Ectodermal cell (in vitro differentiated cells): ENCODE data around the gene MAPK12.

Experiments used
- H3K27ac ChIP-seq: 2 replicates; pipeline ENCODE4 v1.7.0; 2013; ENCODE audit warnings: mild to moderate bottlenecking, low read depth, low read length; ENCODE audit not compliant: insufficient read depth, poor library complexity, severe bottlenecking
- H3K27me3 ChIP-seq: 2 replicates; pipeline ENCODE4 v1.7.0; 2013; ENCODE audit warnings: mild to moderate bottlenecking, low read length; ENCODE audit not compliant: insufficient read depth, control insufficient read depth, poor library complexity, severe bottlenecking
- H3K36me3 ChIP-seq: one replicate; pipeline ENCODE4 v1.7.0; 2013; ENCODE audit warnings: low read length; ENCODE audit not compliant: control insufficient read depth, insufficient read depth
- H3K4me1 ChIP-seq: one replicate; pipeline ENCODE4 v1.7.0; 2013; ENCODE audit warnings: low read length; ENCODE audit not compliant: control insufficient read depth, insufficient read depth
- H3K4me3 ChIP-seq: 2 replicates; pipeline ENCODE4 v1.7.0; 2013; ENCODE audit warnings: low read depth, low read length, control low read depth; ENCODE audit not compliant: insufficient read depth
- H3K9me3 ChIP-seq: 2 replicates; pipeline ENCODE4 v1.7.0; 2013; ENCODE audit warnings: mild to moderate bottlenecking, low read length, moderate library complexity; ENCODE audit not compliant: control insufficient read depth
- WGBS, 2 experiments: methylation state at CpG; one replicate each; pipeline ENCODE4 v1.1.7; 2013; ENCODE audit warnings: missing lambda C conversion rate in 2 of 2; 5-methylcytosine and 5-hydroxymethylcytosine counted together

Gene MAPK12

DNA sequence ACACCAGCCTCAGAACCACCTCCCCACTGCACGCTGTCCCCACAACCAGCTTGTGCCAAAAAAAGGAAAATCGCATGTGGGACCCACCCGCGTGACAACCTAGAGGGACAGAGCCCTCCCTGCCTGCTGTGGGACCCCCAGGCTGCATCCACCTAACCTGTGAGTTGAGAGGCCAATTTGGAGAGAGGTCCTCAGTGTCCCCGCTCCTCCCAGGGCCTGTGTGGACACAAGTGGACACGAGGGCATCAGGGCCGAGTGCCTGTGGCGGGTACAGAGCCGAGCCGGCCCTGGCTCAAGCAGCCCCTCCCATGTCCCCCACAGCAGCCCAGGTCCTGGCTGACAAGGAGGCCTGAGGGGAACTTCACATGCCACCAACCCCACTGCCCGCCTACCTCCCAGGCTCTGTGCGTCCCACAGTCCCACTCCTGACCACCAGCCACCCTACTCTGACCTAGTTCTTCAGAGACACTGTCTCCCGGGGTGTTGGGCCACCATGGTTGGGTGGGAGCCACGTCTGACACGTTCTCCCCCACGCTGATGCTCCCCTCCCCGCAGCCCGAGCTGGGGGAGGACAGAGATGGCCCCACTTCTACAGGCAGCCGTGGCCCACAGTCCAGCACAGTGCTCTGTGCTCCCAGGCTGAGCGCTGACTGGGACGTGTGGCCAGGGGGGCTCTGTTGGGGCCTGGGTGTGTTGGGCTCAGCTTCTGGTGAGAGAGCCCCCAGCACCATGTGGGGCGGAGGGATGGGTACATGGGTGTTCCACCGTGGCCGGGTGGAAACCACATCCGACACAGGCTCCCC lies 41.5 kb downstream of the MAPK12 start:
- no peaks in the 10 kb centered on the region for H3K9me3 ChIP-seq
- no peaks in the 10 kb centered on the region for H3K4me1 ChIP-seq
- H3K36me3 ChIP-seq, result peaks cover 44% of the 10 kb centered on the region
- 93 to 96% methylated on average over 25 of the region's 25 CpGs for WGBS, 2 experiments
- H3K27ac ChIP-seq, result no peak overlapping the region
- H3K4me3 ChIP-seq, result no peak overlapping the region
- no peaks in the 10 kb centered on the region for H3K27me3 ChIP-seq

DNA sequence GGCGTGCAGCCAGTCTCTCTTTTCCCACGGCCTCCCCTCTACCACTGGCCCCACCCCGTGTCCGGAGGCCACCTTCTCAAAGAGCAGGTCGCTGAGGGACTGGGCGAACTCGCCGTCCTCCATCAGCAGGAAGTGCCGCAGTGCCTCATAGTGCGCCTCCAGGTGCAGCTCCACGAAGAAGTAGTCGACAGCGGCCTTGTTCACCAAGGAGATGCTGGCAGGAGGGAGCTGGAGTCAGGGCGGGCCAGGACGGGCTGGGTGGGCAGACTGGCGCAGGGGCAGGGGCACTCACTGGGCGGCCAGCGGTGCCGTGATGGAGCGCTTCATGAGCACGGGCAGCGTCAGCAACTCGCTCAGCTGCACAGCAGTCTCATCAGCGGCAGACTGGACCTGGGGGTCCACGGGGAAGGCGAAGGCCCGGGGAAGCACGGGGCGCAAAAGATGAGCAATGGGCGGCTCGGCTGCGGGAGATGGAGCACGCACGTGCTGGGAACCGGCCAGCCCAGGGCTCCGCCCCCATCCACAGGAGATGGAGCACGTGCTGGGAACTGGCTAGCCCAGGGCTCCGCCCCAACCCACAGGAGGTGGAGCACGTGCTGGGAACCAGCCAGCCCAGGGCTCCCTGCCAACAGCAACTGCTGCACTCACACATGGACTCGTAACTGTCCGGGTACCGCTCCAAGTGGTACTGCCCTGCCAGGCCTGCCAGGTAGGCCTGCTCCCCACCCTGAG lies 42.3 kb downstream of the MAPK12 start:
- H3K36me3 ChIP-seq, result peaks cover 39% of the 10 kb centered on the region
- H3K4me1 ChIP-seq, result no peaks in the 10 kb centered on the region
- H3K27ac ChIP-seq, result no peak overlapping the region
- 86 to 87% methylated on average over 42 of the region's 42 CpGs for WGBS, 2 experiments
- H3K9me3 ChIP-seq, result no peaks in the 10 kb centered on the region
- H3K4me3 ChIP-seq, result no peak overlapping the region
- no peaks in the 10 kb centered on the region for H3K27me3 ChIP-seq

DNA sequence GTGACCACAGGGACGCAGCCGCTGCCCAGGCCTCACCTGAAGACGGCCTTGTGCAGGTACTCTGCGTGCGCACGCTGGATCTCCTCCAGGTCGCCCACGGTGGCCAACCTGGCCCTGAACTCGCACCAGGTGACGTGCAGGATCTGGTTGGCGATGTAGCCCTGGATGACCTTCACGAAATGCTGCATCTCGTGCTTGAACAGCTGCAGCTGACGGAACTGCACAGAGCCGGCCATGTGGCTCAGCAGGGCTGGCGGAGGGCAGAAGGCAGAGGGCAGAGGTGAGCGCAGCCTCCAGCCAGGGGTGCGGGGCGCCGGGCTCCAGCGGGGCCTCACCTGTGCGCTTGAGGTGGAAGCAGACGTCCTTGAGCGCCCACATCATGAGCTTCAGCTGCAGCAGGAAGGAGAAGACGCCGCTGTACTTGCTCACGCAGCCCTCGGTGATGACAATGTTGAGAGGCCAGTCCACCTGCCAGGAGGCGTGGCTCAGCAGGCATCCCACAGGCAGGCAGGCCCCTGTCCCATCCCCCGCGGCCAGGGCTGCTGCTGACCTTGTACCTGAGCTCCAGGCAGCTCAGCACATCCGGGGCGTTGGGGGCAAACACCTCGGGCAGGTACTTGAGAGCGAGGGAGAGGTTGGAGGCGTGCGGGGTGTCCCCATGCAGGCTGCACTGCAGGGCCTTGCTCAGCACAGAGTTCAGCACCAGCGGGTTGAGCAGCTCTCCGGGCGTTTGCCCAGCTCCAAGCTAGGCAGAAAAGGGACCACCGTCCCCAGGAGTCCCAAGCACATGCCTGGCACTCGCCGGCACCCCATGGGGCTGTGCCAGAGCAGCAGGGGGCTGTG lies 43.1 kb downstream of the MAPK12 start:
- WGBS, 2 experiments, result 91 to 92% methylated on average over 43 of the region's 43 CpGs

DNA sequence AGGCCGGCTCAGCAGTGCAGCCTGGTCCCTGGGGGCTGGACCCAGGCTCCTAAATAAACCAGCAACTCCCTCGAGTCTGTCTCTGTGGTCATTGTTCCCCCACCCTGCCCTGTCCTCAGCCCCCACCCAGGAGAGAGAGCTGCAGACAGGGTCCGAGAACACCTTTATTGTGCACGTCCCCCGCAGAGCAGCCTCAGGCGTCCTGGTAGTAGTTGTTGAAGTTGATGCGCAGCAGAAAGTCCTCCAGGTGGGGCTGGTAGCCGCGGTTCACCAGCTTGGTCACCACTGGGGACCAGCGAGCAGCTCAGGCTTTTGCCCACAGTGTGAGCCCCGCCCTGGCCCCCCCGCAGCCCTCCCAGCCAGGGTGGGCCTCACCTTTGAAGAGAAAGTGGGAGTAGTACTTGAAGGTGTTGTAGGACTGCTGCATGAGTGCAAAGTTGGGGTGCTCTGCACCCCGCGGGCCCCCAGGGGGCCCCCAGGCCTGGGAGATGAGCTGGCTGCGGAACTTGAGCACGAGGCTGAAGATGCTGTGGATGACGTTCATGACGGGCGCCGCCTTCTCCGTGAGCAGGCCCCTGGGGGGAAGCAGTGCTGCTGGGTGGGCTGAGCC lies 43.8 kb downstream of the MAPK12 start:
- H3K27ac ChIP-seq, result no peak overlapping the region
- H3K36me3 ChIP-seq, result peaks cover 31% of the 10 kb centered on the region
- H3K4me3 ChIP-seq, result no peak overlapping the region
- WGBS, 2 experiments, result 92 to 93% methylated on average over 21 of the region's 21 CpGs
- no peaks in the 10 kb centered on the region for H3K27me3 ChIP-seq
- no peaks in the 10 kb centered on the region for H3K4me1 ChIP-seq
- no peaks in the 10 kb centered on the region for H3K9me3 ChIP-seq

More for the DNA sequence above, 43.1 kb downstream of the MAPK12 start:
- H3K9me3 ChIP-seq, result no peaks in the 10 kb centered on the region
- no peaks in the 10 kb centered on the region for H3K27me3 ChIP-seq
- H3K27ac ChIP-seq, result no peak overlapping the region
- H3K4me1 ChIP-seq, result no peaks in the 10 kb centered on the region
- peaks cover 35% of the 10 kb centered on the region for H3K36me3 ChIP-seq
- H3K4me3 ChIP-seq, result no peak overlapping the region

DNA sequence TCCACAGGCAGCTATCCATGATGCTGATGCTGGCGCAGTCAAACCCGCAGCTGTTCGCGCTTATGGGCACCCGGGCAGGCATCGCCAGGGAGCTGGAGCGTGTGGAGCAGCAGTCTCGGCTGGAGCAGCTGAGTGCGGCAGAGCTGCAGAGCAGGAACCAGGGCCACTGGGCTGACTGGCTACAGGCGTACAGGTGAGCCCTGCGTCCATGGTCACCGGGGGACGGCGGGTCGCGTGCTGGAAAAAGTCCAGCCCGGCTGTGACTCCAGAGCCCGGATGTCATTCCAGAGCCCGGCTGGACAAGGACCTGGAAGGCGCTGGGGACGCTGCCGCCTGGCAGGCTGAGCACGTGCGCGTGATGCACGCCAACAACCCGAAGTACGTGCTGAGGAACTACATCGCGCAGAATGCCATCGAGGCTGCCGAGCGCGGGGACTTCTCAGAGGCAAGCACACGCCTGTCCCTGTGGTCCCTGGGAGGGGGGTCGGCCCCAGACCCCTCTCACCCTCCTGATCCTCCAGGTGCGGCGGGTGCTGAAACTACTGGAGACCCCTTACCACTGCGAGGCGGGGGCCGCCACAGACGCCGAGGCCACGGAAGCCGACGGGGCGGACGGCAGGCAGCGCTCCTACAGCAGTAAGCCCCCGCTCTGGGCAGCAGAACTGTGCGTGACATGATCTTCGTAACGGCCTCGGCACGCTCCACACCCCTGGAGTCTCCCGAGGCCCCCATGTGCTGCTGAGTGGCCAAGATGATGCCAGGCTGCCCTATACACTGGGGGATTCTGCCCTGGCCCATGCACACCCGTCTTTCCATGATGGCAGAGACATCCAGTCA lies 44.6 kb downstream of the MAPK12 start:
- Histone ChIP-seq H3K27me3 (no peaks in the 10 kb centered on the region), H3K36me3 (peaks cover 36% of the 10 kb centered on the region), H3K4me1 (no peaks in the 10 kb centered on the region), H3K27ac (no peak overlapping the region), H3K9me3 (no peaks in the 10 kb centered on the region), H3K4me3 (no peak overlapping the region)
- WGBS, 2 experiments, result 97% methylated on average over 57 of the region's 57 CpGs

DNA sequence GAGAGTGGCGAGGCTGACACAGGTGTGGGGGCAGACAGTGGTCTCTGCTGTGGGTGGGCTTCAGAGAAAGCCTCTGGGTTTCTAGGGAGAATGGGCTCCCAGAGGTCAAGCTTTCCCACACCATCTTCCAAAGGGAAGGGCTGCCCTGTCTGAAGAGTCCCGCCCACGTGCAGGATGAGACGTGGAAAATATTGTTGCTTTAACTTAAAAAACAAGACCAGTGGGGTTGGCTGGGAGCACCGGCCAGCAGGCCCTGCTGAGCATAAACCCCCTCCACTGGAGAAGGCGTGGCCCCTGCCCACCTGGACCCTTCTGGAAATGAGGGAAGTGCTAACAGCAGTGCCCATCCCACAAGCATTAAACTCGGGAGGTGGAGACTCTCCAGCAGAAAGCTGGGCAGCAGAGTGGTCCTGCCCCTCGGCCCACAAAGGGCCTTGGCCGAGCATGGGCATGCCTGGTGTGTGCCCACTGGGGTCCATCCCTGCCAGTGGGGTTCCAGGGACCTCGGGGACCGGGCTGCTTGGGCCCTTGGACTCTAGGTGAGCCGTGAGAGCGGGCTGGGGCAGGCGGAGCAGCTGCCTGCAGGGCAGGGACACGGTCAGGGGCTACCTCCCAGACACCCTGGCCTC lies 45.3 kb downstream of the MAPK12 start:
- Histone ChIP-seq H3K27ac (no peak overlapping the region), H3K27me3 (no peaks in the 10 kb centered on the region), H3K9me3 (no peaks in the 10 kb centered on the region), H3K36me3 (peaks cover 37% of the 10 kb centered on the region), H3K4me3 (no peak overlapping the region), H3K4me1 (no peaks in the 10 kb centered on the region)
- 95 to 96% methylated on average over 15 of the region's 15 CpGs for WGBS, 2 experiments

DNA sequence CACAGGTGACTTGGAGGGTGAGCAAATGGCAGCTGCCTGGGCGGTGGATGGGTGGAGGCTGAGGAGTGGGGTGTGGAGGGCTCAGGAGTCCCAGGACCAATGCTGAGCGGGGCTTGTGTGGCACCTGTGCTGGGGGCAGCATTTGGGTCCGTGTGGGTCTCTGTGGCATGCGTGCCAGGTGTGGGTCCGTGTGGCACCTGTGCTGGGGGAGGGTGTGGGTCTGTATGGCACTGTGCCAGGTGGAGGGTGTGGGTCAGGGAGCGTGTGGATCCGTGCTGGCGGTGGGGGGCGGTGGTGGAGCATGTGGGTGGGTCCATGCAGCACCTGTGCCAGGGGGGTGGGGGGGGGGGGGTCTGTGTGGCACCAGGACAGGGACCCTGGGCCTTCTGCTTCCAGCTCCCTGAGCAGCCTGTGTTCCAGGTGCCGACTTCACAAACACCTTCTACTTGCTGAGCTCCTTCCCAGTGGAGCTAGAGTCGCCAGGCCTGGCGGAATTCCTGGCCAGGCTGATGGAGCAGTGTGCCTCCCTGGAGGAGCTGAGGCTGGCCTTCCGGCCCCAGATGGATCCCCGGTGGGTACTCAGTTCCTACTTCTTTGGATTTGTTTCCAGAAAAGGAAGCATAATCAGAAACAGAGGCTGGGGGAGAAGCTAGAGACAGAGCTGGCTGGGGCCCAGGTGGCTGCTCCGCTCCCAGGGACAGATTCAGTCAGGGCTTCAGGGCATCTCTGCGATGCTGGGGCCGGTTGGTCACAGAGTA lies 46.0 kb downstream of the MAPK12 start:
- peaks cover 37% of the 10 kb centered on the region for H3K36me3 ChIP-seq
- WGBS, 2 experiments, result 95 to 98% methylated on average over 17 of the region's 17 CpGs

DNA sequence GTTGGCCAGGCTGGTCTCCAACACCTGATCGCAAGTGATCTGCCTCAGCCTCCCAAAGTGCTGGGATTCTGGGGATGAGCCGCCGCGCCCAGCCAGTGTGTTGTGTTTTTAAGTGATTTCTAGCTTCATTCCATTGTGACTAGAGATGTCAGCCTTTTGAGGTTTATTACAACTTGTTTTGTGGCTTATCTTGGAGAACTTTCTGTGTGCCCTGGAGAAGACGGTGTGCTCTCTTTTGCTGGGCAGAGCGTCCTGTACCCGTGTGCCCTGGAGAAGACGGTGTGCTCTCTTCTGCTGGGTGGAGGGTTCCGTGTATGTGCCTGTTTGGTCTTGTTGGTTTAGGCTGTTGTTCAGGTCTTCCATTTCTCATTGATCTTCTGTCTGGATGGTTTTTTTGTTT lies 48.2 kb downstream of the MAPK12 start:
- Histone ChIP-seq H3K36me3 (peaks cover 30% of the 10 kb centered on the region), H3K27me3 (no peaks in the 10 kb centered on the region), H3K27ac (no peak overlapping the region), H3K9me3 (no peaks in the 10 kb centered on the region), H3K4me3 (no peak overlapping the region), H3K4me1 (no peaks in the 10 kb centered on the region)
- WGBS, 2 experiments, result 93 to 97% methylated on average over 9 of the region's 9 CpGs

More for the DNA sequence above, 46.0 kb downstream of the MAPK12 start:
- H3K9me3 ChIP-seq, result no peaks in the 10 kb centered on the region
- H3K4me1 ChIP-seq, result no peaks in the 10 kb centered on the region
- no peaks in the 10 kb centered on the region for H3K27me3 ChIP-seq
- no peak overlapping the region for H3K27ac ChIP-seq
- H3K4me3 ChIP-seq, result no peak overlapping the region
